Measurements from ENCODE around the gene METTL27.
"Not testable (repeated sequence)": the region's sequence is repeated elsewhere in the genome, so short reads cannot be mapped to it uniquely, and the experiment has no call there.

The METTL27 gene

GRCh38 chr7:73845701-73846195 is 3.4 kb upstream of the METTL27 start:
- CTCF ChIA-PET: interaction anchor here (1.2 kb wide), 1 partner anchor 18 kb away, joined by 3 read pairs; no protein-coding TSS in a partner anchor
- 58% methylated on average over 4 of the region's 12 CpGs for WGBS (ENCODE audit: insufficient coverage)

GRCh38 chr7:73844848-73845460 is 2.6 kb upstream of the METTL27 start:
- Histone ChIP-seq H3K27ac (ENCODE audit: insufficient read depth in 1 of 2, low read depth in 1 of 2, low read length in 2 of 2, poor library complexity in 1 of 2, severe bottlenecking in 2 of 2) (no peak overlapping the region), H3K4me1 (ENCODE audit: control extremely low read depth in 1 of 4, control insufficient read depth in 4 of 4, insufficient read depth in 4 of 4, low read length in 3 of 4) (peaks cover 3 to 18% (median 16%) of the 10 kb centered on the region in 4 experiments), H3K27me3 (replicated peaks in 2 of 5; ENCODE audit: control insufficient read depth in 4 of 5, insufficient read depth in 5 of 5, low read length in 4 of 5) (peaks cover 0 to 9% (median 6%) of the 10 kb centered on the region in 5 experiments), H3K4me3 (ENCODE audit: control insufficient read depth in 1 of 7, extremely low read depth in 1 of 7, insufficient read depth in 4 of 7, low read depth in 2 of 7, low read length in 6 of 7) (no peak overlapping the region), H3K9me3 (ENCODE audit: control extremely low read depth in 1 of 5, control insufficient read depth in 4 of 5, insufficient read depth in 2 of 5, low read depth in 1 of 5, low read length in 4 of 5) (no peaks in the 10 kb centered on the region), H3K36me3 (ENCODE audit: control insufficient read depth in 4 of 4, insufficient read depth in 4 of 4, low read length in 3 of 4) (no peaks in the 10 kb centered on the region)
- ChIA-PET CTCF (interaction anchor here (0.7 to 1.2 kb wide), 2 partner anchors 77 to 182 kb away, joined by 3 to 4 read pairs; no protein-coding TSS in a partner anchor), POLR2A (no interaction called here)
- WGBS (ENCODE audit: insufficient coverage): 90% methylated on average over 10 of the region's 13 CpGs
- DNase-seq: no peak

More at GRCh38 chr7:73845701-73846195, 3.4 kb upstream of the METTL27 start:
- POLR2A ChIA-PET; H3K27ac ChIP-seq (ENCODE audit: insufficient read depth in 1 of 2, low read depth in 1 of 2, low read length in 2 of 2, poor library complexity in 1 of 2, severe bottlenecking in 2 of 2); H3K4me3 ChIP-seq (ENCODE audit: control insufficient read depth in 1 of 7, extremely low read depth in 1 of 7, insufficient read depth in 4 of 7, low read depth in 2 of 7, low read length in 6 of 7); H3K36me3 ChIP-seq (ENCODE audit: control insufficient read depth in 4 of 4, insufficient read depth in 4 of 4, low read length in 3 of 4); H3K27me3 ChIP-seq (replicated peaks in 2 of 5; ENCODE audit: control insufficient read depth in 4 of 5, insufficient read depth in 5 of 5, low read length in 4 of 5); H3K9me3 ChIP-seq (ENCODE audit: control extremely low read depth in 1 of 5, control insufficient read depth in 4 of 5, insufficient read depth in 2 of 5, low read depth in 1 of 5, low read length in 4 of 5): not testable (repeated sequence)
- DNase-seq: peak in 2 of 3 donors; percentile 29 to 31
- peaks cover 3 to 20% (median 17%) of the 10 kb centered on the region in 4 experiments for H3K4me1 ChIP-seq (ENCODE audit: control extremely low read depth in 1 of 4, control insufficient read depth in 4 of 4, insufficient read depth in 4 of 4, low read length in 3 of 4)

GRCh38 chr7:73844131-73844547 is 1.8 kb upstream of the METTL27 start:
- no peaks in the 10 kb centered on the region for H3K9me3 ChIP-seq (ENCODE audit: control extremely low read depth in 1 of 5, control insufficient read depth in 4 of 5, insufficient read depth in 2 of 5, low read depth in 1 of 5, low read length in 4 of 5)
- peaks cover 0 to 12% (median 6%) of the 10 kb centered on the region in 5 experiments for H3K27me3 ChIP-seq (replicated peaks in 2 of 5; ENCODE audit: control insufficient read depth in 4 of 5, insufficient read depth in 5 of 5, low read length in 4 of 5)
- no peak overlapping the region for H3K27ac ChIP-seq (ENCODE audit: insufficient read depth in 1 of 2, low read depth in 1 of 2, low read length in 2 of 2, poor library complexity in 1 of 2, severe bottlenecking in 2 of 2)
- H3K36me3 ChIP-seq (ENCODE audit: control insufficient read depth in 4 of 4, insufficient read depth in 4 of 4, low read length in 3 of 4): no peaks in the 10 kb centered on the region
- H3K4me3 ChIP-seq (ENCODE audit: control insufficient read depth in 1 of 7, extremely low read depth in 1 of 7, insufficient read depth in 4 of 7, low read depth in 2 of 7, low read length in 6 of 7): no peak overlapping the region
- DNase-seq: peak in 2 of 3 donors; percentile 55 to 78
- WGBS (ENCODE audit: insufficient coverage): 0% methylated on average over 9 of the region's 9 CpGs
- ChIA-PET CTCF (interaction anchor here (1.0 to 1.6 kb wide), 3 partner anchors 22 to 182 kb away, joined by 3 to 6 read pairs (median 3); no protein-coding TSS in a partner anchor), POLR2A (interaction anchor here (0.6 kb wide), 1 partner anchor 182 kb away, joined by 4 read pairs; no protein-coding TSS in a partner anchor)
- peaks cover 3 to 18% (median 16%) of the 10 kb centered on the region in 4 experiments for H3K4me1 ChIP-seq (ENCODE audit: control extremely low read depth in 1 of 4, control insufficient read depth in 4 of 4, insufficient read depth in 4 of 4, low read length in 3 of 4)

- peaks cover 3 to 25% (median 21%) of the 10 kb centered on the region in 4 experiments for H3K4me1 ChIP-seq (ENCODE audit: control extremely low read depth in 1 of 4, control insufficient read depth in 4 of 4, insufficient read depth in 4 of 4, low read length in 3 of 4)
- no peak overlapping the region for H3K27ac ChIP-seq (ENCODE audit: insufficient read depth in 1 of 2, low read depth in 1 of 2, low read length in 2 of 2, poor library complexity in 1 of 2, severe bottlenecking in 2 of 2)
- no peaks in the 10 kb centered on the region for H3K36me3 ChIP-seq (ENCODE audit: control insufficient read depth in 4 of 4, insufficient read depth in 4 of 4, low read length in 3 of 4)
- H3K27me3 ChIP-seq (replicated peaks in 2 of 5; ENCODE audit: control insufficient read depth in 4 of 5, insufficient read depth in 5 of 5, low read length in 4 of 5): peaks cover 0 to 12% (median 5%) of the 10 kb centered on the region in 5 experiments
- CTCF ChIA-PET: interaction anchor here (0.9 to 1.9 kb wide), 3 partner anchors 12 to 117 kb away, joined by 3 to 4 read pairs (median 4); no protein-coding TSS in a partner anchor
- no peaks in the 10 kb centered on the region for H3K9me3 ChIP-seq (ENCODE audit: control extremely low read depth in 1 of 5, control insufficient read depth in 4 of 5, insufficient read depth in 2 of 5, low read depth in 1 of 5, low read length in 4 of 5)
- H3K4me3 ChIP-seq (ENCODE audit: control insufficient read depth in 1 of 7, extremely low read depth in 1 of 7, insufficient read depth in 4 of 7, low read depth in 2 of 7, low read length in 6 of 7): peak overlapping the region in 4 of 7 experiments; percentile 29 to 72 (median 53)
- no peak for DNase-seq
- POLR2A ChIA-PET: no interaction called here
- WGBS (ENCODE audit: insufficient coverage): 91% methylated on average over 14 of the region's 15 CpGs
These were observed 638 bp downstream of the METTL27 start for GRCh38 chr7:73841689-73842066.

GRCh38 chr7:73840715-73841379 is 1.5 kb downstream of the METTL27 start:
- ChIA-PET POLR2A (interaction anchor here (0.9 kb wide), 1 partner anchor 14 kb away, joined by 3 read pairs; no protein-coding TSS in a partner anchor), CTCF (interaction anchor here (0.9 to 1.3 kb wide), 3 partner anchors 10 to 29 kb away, joined by 3 read pairs; no protein-coding TSS in a partner anchor)

GRCh38 chr7:73839743-73840714 is 2.3 kb downstream of the METTL27 start:
- Histone ChIP-seq H3K27me3 (replicated peaks in 2 of 5; ENCODE audit: control insufficient read depth in 4 of 5, insufficient read depth in 5 of 5, low read length in 4 of 5) (peaks cover 0 to 12% (median 4%) of the 10 kb centered on the region in 5 experiments), H3K27ac (ENCODE audit: insufficient read depth in 1 of 2, low read depth in 1 of 2, low read length in 2 of 2, poor library complexity in 1 of 2, severe bottlenecking in 2 of 2) (no peak overlapping the region), H3K9me3 (ENCODE audit: control extremely low read depth in 1 of 5, control insufficient read depth in 4 of 5, insufficient read depth in 2 of 5, low read depth in 1 of 5, low read length in 4 of 5) (no peaks in the 10 kb centered on the region), H3K4me1 (ENCODE audit: control extremely low read depth in 1 of 4, control insufficient read depth in 4 of 4, insufficient read depth in 4 of 4, low read length in 3 of 4) (peaks cover 3 to 21% (median 19%) of the 10 kb centered on the region in 4 experiments), H3K4me3 (ENCODE audit: control insufficient read depth in 1 of 7, extremely low read depth in 1 of 7, insufficient read depth in 4 of 7, low read depth in 2 of 7, low read length in 6 of 7) (no peak overlapping the region), H3K36me3 (ENCODE audit: control insufficient read depth in 4 of 4, insufficient read depth in 4 of 4, low read length in 3 of 4) (no peaks in the 10 kb centered on the region)
- DNase-seq: peak in 2 of 3 donors; percentile 53 to 57
- ChIA-PET CTCF (interaction anchor here (1.3 kb wide), 1 partner anchor 11 kb away, joined by 3 read pairs; no protein-coding TSS in a partner anchor), POLR2A (interaction anchor here (0.9 kb wide), 1 partner anchor 15 kb away, joined by 3 read pairs; no protein-coding TSS in a partner anchor)
- WGBS (ENCODE audit: insufficient coverage): 98% methylated on average over 15 of the region's 22 CpGs

More at GRCh38 chr7:73840715-73841379, 1.5 kb downstream of the METTL27 start:
- Histone ChIP-seq H3K4me3 (ENCODE audit: control insufficient read depth in 1 of 7, extremely low read depth in 1 of 7, insufficient read depth in 4 of 7, low read depth in 2 of 7, low read length in 6 of 7) (no peak overlapping the region), H3K4me1 (ENCODE audit: control extremely low read depth in 1 of 4, control insufficient read depth in 4 of 4, insufficient read depth in 4 of 4, low read length in 3 of 4) (peaks cover 3 to 24% (median 20%) of the 10 kb centered on the region in 4 experiments), H3K27ac (ENCODE audit: insufficient read depth in 1 of 2, low read depth in 1 of 2, low read length in 2 of 2, poor library complexity in 1 of 2, severe bottlenecking in 2 of 2) (no peak overlapping the region), H3K27me3 (replicated peaks in 2 of 5; ENCODE audit: control insufficient read depth in 4 of 5, insufficient read depth in 5 of 5, low read length in 4 of 5) (peaks cover 0 to 12% (median 4%) of the 10 kb centered on the region in 5 experiments), H3K36me3 (ENCODE audit: control insufficient read depth in 4 of 4, insufficient read depth in 4 of 4, low read length in 3 of 4) (no peaks in the 10 kb centered on the region), H3K9me3 (ENCODE audit: control extremely low read depth in 1 of 5, control insufficient read depth in 4 of 5, insufficient read depth in 2 of 5, low read depth in 1 of 5, low read length in 4 of 5) (no peaks in the 10 kb centered on the region)
- no peak for DNase-seq
- WGBS (ENCODE audit: insufficient coverage): 92% methylated on average over 8 of the region's 16 CpGs

Data from common myeloid progenitor, CD34-positive (primary cell).